Measurements from ENCODE around the gene MYH11. TPM values are rescaled to one million over a fixed set of nuclear protein-coding genes. Genes with fewer than 3 reads are reported as not detected.

The MYH11 gene
- total and polyA plus RNA-seq, 2 of the 13 experiments (the other 11 are each of a cell fraction or from before 2014, with no cell fraction given) = not detected

DNA sequence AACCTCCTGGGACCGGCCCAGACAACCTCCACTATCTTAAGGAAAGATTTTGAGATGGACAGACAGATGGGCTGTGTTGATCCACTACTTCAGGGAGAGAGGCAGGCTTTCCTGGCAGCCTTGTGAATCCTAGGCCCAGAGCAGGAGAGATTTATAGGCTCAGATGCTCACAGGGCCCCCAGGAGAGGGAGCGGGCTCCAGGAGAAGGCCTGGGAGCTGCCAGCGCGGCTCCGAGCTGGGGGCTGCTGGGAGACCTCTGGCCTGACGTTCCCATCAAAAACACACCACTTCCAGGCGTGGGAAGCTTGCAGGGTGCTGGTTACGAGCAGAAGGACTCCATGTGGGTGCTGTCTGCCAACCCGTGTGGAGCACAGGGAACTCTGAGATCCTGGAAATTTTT lies 53.2 kb downstream of the MYH11 start (continued):
- TF ChIP-seq, protein P1, sequence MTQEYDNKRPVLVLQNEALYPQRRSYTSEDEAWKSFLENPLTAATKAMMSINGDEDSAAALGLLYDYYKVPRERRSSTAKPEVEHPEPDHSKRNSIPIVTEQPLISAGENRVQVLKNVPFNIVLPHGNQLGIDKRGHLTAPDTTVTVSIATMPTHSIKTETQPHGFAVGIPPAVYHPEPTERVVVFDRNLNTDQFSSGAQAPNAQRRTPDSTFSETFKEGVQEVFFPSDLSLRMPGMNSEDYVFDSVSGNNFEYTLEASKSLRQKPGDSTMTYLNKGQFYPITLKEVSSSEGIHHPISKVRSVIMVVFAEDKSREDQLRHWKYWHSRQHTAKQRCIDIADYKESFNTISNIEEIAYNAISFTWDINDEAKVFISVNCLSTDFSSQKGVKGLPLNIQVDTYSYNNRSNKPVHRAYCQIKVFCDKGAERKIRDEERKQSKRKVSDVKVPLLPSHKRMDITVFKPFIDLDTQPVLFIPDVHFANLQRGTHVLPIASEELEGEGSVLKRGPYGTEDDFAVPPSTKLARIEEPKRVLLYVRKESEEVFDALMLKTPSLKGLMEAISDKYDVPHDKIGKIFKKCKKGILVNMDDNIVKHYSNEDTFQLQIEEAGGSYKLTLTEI (CRISPR knock-in tag; conservative IDR thresholded peaks at IDR 0.05) = no peak
- TF ChIP-seq MED13 (CRISPR knock-in tag; IDR thresholded peaks at IDR 0.05) = no peak

DNA sequence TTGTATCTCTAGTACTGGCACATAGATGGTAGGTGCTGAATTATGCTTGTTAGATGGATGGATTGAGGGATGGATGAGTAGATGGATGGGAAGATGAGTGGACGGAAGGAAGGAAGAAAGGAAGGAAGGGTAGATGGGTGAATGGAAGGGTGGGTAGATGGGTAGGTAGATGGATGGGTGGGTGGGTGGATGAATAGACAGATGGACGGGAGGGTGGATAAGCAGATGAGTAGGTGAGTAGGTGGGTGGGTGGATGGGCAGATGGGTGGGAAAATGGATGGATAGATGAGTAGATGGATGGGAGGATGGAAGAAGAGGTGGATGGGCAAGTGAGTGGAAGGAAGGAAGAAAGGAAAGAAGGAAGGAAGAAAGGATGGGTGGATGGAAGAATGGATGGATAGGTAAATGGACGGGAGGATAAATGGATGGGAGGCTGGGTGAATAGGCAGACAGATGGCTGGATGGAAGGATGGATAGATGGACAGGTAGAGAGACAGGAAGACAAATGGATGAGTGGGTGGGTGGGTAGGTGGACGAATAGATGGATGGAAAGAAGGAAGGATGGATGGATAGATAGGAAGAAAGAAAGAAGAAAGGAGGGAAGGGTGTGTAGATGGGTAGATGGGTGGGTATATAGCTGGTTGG lies 56.9 kb downstream of the MYH11 start:
- Histone ChIP-seq H3K27ac (ENCODE audit: extremely low read length, insufficient read depth, low read length) (no peak overlapping the region), H3K27me3 (ENCODE audit: control insufficient read depth in 1 of 2, insufficient read depth in 2 of 2, low read length in 2 of 2) (peaks cover 0 to 15% of the 10 kb centered on the region in 2 experiments; a peak in 3 of 5 replicates), H3K4me2 (ENCODE audit: low read depth, low read length) (no peak overlapping the region), H3K4me1 (ENCODE audit: insufficient read depth, low read length) (no peaks in the 10 kb centered on the region), H4K20me1 (ENCODE audit: insufficient read depth, low read length) (no peaks in the 10 kb centered on the region), H3K9ac (ENCODE audit: insufficient read depth, low read depth, low read length) (no peak overlapping the region), H3K36me3 (replicated peaks in 1 of 2; ENCODE audit: control insufficient read depth in 1 of 2, insufficient read depth in 2 of 2, low read length in 2 of 2) (no peaks in the 10 kb centered on the region), H2AFZ (ENCODE audit: low read length) (no peak overlapping the region), H3K4me3 (replicated peaks in 1 of 3; ENCODE audit: insufficient read depth in 1 of 3, low read depth in 2 of 3, low read length in 3 of 3) (no peak overlapping the region), H3K9me3 (ENCODE audit: low read length) (peaks cover 11% of the 10 kb centered on the region; the same call in 1 of the 2 replicates), H3K79me2 (ENCODE audit: insufficient read depth, low read length) (no peaks in the 10 kb centered on the region)
- in situ Hi-C loops (cut with HindIII; ENCODE audit: extremely low pct_ligation_motif_present, low pct_unique_long_range_greater_than_20kb) = no loop called here
- intact Hi-C loops (cut with micrococcal nuclease; ENCODE audit: unreplicated experiment) = no loop called here
- WGBS (ENCODE audit: low lambda C conversion rate) = 19% methylated on average over 4 of the region's 4 CpGs
- BruUV-seq (replicated peaks) = no TSS peak
- no peak for FAIRE-seq
- TF ChIP-seq IKZF1 (IDR thresholded peaks at IDR 0.05) (0 out of 2 replicates have a peak, but pooled peaks have one; percentile 11), SP1 (IDR thresholded peaks at IDR 0.05) (peak; percentile 13; the same call in 1 of the 2 replicates), SP1 (CRISPR knock-in tag; IDR thresholded peaks at IDR 0.05) (no peak), FOXK2 (IDR thresholded peaks at IDR 0.05) (0 out of 2 replicates have a peak, but pooled peaks have one; percentile 15)
- TF ChIP-seq, protein P2, sequence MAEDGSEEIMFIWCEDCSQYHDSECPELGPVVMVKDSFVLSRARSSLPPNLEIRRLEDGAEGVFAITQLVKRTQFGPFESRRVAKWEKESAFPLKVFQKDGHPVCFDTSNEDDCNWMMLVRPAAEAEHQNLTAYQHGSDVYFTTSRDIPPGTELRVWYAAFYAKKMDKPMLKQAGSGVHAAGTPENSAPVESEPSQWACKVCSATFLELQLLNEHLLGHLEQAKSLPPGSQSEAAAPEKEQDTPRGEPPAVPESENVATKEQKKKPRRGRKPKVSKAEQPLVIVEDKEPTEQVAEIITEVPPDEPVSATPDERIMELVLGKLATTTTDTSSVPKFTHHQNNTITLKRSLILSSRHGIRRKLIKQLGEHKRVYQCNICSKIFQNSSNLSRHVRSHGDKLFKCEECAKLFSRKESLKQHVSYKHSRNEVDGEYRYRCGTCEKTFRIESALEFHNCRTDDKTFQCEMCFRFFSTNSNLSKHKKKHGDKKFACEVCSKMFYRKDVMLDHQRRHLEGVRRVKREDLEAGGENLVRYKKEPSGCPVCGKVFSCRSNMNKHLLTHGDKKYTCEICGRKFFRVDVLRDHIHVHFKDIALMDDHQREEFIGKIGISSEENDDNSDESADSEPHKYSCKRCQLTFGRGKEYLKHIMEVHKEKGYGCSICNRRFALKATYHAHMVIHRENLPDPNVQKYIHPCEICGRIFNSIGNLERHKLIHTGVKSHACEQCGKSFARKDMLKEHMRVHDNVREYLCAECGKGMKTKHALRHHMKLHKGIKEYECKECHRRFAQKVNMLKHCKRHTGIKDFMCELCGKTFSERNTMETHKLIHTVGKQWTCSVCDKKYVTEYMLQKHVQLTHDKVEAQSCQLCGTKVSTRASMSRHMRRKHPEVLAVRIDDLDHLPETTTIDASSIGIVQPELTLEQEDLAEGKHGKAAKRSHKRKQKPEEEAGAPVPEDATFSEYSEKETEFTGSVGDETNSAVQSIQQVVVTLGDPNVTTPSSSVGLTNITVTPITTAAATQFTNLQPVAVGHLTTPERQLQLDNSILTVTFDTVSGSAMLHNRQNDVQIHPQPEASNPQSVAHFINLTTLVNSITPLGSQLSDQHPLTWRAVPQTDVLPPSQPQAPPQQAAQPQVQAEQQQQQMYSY (CRISPR knock-in tag; IDR thresholded peaks at IDR 0.05) = no peak
- no peak for DNase-seq (ENCODE audit: low spot score)
- ChIA-PET CTCF (ENCODE audit: low intra/inter-chr PET ratio, low total read pairs) (no interaction called here), POLR2A (no interaction called here)
- ATAC-seq = no peak

Data from HepG2 (cell line).